Measurements from ENCODE around the gene IQSEC1.
"Not testable (repeated sequence)": the region's sequence is repeated elsewhere in the genome, so short reads cannot be mapped to it uniquely, and the experiment has no call there.

Gene IQSEC1

DNA sequence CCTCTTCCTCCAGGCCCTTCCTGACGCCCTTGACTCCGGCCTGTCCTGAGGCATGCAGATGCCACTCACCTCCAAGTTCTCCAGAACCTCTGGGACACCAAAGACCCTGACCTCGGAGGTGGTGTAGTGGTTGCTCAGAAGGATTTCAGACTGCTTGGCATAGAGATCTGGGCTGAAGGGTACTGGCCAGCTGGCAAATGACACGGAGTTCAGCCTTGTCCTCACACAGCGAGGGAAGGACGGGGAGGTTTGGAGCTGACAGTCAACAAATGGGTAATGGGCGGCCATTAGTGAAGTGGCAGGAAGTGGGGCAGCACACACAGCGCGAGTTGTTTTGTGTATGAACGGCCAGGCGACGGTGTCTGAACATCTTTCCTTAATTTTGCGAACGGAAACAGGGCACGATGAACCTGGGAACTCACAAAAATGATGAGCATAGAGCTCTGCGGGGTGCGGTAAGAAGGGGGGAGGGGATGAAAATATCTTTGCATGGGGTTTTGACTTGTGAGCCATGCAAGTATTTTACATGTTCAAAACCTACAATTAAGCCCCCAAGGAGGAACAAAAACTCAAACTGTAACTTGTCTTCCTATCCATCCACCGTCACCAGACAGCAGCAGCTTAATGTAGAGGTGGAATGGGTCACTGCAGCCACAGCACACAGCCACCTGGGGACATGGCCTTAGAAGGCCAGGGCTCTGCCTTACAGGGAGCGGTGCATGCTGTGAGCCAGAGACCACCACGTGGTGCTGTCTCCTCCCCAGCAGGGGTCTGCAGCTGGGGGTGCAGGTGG, 188.2 kb downstream of the IQSEC1 start:
- DNase-seq: no peak

DNA sequence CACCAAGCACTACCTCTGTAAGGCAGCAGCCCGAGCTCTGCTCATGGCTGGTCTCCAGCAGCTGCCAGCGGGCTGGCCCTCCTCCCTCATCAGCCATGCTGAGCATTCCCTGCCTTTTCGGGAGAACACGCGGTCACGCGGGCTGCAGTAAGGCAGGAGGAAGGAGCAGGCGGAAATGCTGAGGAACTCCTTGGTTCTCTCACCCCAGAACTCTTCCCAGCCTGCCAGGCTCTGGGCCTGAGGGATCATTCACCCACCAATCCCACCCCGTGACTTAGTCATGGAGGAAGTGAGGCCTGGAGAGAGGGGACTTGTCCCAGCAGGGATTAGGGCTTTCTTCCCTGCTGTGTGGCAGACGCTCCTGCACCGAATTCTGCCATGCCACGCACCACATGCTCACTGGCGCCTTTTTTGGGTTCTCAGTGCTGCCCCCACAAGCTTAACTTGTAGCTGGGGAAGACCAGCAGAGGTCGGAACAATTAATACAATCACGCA, 189.0 kb downstream of the IQSEC1 start:
- no peak for DNase-seq

DNA sequence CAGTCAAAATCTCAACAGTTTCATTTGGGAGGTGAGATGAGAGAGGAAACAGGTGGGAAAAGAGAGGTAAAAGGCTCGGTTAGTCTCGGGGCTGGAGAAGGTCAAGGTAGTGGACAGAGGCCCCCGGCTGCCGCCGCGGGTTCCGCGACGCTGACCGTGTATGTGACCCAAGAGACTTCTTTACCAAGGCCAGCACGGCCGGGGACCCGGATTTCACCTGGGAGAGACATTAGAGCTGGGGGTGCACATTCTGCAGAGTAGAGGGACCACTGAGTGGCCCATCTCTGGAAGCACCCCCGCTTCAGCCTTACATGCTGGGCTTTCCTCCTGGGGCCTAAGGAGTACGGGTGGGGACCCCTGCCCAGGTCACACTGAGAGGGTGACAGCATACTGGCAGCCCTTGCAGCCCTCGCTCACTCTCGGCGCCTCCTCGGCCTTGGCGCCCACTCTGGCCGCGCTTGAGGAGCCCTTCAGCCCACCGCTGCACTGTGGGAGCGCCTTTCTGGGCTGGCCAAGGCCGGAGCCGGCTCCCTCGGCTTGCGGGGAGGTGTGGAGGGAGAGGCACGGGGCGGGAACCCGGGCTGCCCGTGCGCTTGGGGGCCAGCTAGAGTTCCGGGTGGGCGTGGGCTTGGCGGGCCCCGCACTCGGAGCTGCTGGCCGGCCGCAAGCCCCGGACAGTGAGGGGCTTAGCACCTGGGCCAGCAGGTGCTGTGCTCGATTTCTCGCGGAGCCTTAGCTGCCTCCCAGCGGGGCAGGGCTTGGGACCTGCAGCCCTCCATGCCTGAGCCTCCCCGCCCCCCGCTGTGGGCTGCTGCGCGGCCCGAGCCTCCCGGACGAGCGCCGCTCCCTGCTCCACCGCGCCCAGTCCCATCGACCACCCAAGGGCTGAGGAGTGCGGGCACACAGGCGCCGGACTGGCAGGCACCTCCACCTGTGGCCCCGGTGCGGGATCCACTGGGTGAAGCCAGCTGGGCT, 190.6 kb downstream of the IQSEC1 start:
- no peak for DNase-seq

DNA sequence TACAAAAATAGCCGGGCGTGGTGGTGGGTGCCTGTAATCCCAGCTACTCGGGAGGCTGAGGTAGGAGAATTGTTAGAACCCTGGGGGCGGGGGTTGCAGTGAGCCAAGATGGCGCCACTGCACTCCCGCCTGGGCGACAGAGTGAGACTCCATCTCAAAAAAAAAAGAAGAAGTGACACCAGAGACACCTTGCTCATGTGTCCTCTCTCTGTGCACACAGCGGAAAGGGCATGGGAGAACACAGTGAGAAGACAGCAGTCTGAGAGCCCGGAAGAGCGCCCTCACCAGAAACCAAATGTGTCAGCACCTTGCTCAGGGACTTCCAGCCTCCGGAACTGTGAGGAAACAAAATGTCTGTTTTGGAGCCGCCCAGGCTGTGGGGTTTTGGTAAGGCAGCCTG, 191.4 kb downstream of the IQSEC1 start:
- not testable (repeated sequence) for DNase-seq

DNA sequence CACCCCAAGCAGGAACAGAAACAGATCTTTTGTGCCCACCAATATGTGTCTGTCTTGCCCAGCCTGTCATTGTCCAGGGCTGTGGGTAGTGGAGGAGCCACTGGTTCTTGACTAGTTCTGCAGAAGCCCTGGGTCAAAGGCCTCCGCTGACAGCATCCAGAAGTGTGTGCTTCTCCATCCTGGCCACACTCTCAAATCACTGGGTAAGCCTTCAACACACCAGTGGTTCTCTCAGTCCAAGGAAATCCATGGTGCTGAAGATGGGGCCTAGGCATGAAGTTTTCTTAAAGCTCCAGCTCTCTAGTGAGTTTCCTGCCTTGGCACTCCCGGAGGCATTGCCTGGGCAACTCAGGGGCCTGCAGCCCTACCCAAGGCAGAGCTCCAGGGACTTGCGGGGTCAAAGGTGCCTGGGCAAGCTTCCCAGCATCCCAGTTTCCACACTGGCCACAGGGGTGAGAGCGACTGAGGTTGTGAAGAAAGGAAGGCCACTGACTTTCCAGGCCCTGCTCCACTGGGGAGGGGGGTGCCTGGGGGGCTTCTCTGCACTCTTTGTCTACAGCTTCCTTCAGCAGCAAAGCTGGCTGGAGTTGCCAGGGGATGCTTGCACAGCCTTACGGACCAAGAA, 193.9 kb downstream of the IQSEC1 start:
- no peak for DNase-seq

DNA sequence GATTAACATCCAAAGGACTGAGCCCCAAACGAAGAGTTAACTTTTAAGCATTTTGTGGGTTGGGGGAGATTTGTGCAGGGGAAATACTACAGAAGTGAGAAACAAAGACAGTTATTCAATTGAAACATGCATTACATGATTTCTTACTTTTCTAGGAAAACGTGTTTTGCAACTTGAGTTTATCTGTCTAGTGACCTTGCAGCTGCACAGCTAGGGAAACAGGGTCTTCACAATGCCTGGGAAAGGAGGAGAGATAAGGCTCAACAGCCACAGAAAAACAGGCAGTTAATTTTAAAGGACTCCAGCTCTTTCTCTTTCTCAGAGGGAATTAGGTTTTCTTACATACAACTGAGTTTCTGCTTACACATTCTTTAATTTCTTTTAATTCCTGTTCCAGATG, 194.5 kb downstream of the IQSEC1 start:
- not testable (repeated sequence) for DNase-seq

DNA sequence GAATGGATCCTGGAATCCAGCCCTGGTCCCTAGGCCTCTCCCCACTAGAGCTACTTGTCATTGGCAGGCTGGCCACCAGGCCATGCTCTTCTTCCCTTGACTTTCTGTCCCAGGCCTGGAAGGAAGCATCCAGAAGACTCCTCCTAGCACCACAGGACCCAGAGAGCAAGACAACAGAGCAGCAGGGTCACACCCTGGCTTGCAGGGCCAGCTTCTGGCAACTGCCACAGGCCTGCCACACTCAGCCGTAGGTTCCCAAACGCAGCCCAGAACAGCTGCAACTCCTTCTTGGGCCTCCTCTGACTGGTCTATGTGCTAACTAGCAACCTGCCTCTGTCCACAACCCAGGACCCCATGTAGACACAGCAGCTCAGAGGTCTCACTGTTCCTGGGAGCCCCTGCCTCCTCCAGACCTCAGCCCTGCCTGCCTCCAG, 195.1 kb downstream of the IQSEC1 start:
- no peak for DNase-seq

DNA sequence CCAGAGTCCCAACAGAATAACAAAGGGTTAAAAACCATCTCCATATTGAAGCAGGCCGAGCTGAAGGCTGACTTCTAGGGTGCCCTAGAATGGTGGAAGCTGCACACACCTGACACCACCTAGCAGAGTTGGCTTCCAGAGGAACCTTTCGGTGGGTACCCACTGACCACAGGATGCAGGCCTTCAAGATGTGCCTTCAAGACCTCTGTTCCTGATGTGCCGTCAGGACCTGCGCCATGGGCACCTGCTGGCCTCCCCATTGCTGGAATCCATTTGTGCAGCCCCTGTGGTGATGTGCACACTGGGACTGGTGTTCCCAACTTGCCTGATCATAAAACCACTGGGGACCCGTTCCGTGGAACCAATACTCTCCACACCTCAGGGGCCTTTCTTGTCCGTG, 196.2 kb downstream of the IQSEC1 start:
- no peak for DNase-seq

DNA sequence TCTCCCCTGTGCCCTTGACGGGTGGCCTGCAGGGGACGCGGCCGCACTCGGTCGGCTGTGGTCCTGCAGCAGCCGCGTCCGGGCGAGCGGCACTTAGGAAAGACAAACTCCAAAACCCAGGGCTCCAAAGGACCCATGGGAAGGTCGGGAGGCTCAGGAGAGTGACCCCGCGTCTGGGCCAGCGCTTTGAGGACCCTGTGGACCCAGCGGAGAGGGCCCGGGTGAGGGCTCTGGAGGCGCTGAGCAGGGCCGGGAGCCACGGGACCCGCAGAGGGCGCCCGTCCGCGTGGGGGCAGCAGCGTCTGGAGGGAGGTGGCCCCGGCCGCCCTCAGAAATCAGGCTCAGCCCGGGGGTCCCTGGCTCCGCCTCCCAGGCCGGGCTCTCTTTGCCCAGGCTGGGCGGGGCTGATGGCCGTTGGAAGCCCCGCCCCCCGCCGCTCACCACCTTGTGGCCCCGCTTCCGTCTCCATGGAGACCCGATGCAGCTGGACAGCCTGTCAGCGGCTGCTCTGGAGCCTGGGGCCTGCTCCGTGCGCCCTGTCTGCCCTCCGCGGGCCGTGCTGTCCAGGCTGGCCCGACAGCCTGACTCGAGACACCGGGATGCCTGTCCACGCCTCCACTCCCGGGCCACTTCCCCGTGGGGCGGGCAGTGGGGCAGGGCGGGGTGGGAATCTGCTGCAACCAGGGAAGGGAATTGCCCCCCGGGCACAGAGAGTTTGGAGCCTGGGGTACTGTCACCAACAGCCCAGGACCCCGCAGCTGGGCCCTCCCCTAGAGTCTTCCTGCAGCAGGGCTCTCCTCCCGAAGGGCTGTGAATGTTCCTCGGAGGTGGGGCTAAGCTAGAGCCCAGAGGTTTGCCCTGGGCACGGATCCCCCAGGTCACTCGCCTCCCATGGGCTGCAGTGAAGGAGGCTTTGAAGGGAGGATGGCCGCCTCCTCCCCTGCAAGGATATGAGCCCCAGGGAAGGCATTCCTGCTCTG, 197.1 kb downstream of the IQSEC1 start:
- no peak for DNase-seq

DNA sequence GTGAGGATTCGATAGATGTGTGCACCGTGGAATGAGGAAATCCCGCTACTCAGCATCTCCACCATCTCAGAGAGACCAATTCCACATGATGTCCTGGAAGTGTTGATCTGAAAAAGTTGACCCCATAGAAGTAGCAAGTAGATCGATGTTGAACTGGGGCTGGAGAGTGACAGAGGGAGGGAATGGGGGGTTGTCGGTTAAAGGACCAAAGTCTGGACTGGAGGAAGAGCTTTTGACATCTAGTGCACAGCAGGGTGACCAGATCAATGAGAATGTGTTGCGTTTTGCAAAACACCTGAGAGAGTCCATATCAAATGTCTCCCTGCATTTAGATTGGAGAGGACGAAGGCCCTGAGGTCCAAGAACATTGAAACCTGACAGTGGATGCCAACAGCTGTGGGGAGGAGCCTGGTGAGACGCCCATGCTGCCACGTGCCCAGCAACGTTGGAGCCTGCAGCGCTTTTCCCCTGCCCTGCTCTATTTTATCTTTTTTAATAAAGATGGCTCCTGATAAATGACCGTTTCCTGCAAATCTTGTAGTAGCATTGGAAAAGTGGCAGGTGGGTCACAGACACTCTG, 201.7 kb downstream of the IQSEC1 start:
- no peak for DNase-seq

DNA sequence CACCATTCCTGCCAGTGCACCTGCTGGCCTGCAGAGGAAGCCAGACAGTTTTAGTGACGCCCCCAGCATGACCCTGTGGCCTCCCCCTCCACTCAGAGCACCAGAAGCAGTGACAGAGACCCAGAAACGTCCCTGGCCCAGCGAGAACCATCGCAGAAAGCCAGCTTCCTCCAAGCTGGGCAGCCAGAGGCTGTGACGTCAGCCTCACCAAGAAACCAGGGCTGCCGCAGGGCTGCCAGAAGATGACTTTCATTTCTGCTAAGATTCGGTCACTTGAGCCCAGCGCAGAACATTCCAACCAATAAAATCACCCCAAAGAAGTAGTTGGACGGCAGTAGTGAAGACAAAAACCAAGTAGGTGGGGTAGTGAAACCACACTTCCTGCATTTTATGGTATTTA, 202.3 kb downstream of the IQSEC1 start:
- no peak for DNase-seq

DNA sequence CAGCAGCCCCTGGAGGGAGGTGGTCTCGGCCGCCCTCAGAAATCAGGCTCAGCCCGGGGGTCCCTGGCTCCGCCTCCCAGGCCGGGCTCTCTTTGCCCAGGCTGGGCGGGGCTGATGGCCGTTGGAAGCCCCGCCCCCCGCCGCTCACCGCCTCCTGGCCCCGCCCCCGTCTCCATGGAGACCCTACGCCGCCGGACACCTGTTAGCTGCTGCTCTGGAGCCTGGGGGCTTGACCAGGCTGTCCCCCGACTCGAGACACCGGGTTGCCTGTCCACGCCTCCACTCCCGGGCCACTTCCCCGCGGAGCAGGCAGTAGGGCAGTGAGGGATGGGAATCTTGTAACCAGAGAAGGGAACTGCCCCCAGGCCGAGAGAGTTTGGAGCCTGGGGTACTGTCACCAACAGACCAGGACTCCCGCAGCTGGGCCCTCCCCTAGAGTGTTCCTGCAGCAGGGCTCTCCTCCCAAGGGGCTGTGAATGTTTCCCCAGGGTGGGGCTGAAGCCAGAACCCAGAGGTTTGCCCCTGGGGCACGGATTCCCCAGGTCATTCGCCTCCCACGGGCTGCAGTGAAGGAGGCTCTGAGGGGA, 204.1 kb downstream of the IQSEC1 start:
- DNase-seq: peak; percentile 33

DNA sequence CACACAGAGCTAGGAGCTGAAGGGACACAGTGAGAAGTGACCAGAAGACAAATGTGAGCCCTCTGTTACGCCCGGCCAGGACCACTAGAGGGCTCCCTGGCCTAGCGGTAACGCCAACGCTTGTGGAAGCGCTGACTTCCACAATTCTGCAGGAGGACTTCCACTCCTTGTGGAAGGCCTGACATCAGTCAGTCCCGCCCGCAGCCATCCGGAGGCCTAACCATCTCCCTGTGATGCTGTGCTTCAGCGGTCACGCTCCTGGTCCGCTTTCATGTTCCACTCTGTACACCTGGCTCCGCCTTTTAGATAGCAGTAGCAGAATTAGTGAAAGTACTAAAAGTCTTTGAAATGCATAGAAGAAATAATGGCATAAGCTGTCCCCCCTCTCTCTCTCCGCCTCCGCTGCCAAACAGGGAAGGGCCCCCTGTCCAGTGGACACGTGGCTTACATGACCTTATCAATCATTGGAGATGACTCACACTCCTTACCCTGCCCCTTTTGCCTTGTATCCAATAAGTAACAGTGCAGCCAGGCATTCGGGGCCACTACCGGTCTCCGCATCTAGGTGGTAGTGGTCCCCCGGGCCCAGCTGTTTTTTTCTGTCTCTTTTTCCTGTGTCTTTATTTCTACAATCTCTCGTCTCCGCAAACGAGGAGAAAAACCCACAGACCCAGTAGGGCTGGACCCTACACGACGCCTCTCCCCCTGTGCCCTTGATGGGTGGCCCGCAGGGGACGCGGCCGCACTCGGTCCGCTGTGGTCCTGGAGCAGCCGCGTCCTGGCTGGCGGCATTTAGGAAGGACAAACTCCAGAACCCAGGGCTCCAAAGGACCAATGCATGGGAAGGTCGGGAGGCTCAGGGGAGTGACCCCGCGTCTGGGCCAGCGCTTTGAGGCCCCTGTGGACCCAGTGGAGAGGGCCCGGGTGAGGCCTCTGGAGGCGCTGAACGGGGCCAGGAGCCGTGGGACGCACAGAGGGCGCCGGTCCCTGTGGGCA, 204.9 kb downstream of the IQSEC1 start:
- DNase-seq: peak; percentile 59

DNA sequence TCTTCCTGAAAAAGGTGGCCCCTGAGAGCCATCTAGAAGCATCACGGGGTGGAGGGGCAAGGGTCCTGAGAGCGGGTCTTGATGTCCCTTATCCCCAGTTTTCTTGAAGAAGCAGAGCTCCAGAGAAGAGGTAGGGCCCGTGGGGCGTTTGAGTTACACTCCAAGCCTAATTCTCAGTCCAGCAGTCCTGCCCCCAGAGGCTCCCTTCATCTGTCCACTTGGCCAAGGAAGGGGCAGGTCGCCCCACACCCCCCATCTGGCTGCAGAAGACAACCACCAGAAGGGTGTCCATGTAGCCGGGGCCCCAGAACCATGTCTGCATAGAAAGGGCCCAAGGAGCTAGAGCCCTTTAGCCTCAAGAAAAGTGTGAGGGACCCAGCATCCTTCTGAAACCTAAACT, 206.4 kb downstream of the IQSEC1 start:
- no peak for DNase-seq

DNA sequence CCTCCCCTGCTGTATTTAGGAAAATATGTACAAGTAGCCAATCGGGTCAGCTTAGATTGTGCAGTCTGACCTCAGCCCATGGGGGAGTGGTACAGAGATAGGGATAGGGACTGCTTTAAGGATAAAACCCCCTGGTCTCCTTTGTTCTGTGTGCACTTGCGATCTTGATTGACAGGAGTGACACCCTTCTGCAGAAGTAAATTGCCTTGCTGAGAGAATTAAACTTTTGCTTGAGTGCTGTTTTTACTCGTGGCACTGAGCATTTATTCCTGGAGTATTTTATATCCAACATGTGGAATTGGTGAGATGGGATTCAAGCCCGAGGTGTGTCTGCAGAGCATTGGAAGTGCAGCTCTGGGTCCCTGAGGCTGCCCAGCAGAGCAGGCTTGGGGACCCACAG, 208.0 kb downstream of the IQSEC1 start:
- DNase-seq: no peak

DNA sequence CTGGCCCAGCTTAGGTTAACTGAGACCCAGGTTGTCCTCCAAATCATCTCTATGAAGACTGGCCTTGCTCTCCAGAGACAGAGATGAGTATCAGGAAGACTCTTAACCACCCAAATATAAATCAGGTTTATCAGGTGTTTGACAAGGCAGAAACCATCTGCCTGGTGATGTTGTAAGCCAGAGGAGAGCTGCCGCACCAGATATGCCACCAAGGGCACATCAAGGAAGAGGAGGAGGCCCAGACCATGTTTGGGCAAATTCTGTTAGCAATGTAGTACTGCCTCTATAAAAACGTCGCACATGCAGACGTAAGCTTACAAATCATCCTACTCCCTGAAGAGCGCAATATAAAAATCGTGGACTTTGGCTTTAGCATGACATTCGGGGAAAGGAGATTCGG, 210.8 kb downstream of the IQSEC1 start:
- no peak for DNase-seq

DNA sequence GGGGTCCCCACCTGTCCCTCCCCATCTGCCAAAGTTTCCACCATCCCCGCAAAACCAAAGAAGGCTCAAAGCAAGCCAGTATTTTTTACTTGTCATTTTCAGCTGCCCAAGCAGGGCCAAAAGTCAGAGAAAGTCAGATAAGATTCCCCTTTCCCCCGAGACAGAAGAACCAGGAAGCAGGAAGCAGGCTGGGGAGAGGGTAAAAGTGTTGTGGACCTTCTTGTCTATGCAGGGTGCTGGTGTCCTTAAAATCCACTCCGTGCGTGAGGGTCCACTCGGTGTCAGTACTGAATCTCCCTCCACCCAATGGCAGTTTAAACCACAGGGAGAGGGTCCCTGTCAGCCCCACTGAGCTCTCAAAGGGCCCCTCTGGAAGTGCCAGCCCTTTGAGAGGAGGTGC, 211.6 kb downstream of the IQSEC1 start:
- no peak for DNase-seq

DNA sequence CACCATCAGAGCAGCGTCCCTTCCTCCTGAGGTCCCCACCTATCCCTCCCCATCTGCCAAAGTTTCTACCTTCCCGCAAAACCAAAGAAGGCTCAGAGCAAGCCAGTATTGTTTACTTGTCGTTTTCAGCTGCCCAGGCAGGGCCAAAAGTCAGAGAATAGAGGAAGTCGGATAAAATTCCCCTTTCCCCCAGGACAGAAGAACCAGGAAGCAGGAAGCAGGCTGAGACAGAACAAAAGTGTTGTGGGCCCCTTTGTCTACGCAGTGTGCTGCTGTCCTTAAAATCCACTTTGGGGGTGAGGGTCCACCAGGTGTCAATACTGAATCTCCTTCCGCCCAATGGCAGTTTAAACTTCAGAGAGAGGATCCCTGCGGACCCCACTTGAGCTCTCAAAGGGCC, 213.4 kb downstream of the IQSEC1 start:
- no peak for DNase-seq

DNA sequence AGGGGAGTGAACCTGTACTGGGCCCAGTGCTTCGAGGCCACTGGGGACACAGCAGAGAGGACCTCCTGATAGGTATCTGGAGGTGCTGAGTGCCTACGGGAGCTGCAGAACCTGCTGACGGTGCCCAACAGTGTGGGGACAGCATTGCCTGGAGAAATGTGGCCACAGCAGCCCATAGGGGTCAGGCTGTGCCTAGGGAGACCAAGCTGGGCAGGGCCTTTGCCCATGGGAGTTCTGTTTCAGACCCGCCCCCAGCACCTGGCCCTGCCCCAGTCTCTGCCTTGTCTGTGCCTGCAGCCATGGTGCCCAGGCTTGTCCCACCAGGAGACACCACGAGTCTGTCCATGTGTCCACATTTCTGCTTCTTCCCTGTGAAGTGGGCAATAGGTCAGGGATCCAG, 216.6 kb downstream of the IQSEC1 start:
- DNase-seq: no peak

DNA sequence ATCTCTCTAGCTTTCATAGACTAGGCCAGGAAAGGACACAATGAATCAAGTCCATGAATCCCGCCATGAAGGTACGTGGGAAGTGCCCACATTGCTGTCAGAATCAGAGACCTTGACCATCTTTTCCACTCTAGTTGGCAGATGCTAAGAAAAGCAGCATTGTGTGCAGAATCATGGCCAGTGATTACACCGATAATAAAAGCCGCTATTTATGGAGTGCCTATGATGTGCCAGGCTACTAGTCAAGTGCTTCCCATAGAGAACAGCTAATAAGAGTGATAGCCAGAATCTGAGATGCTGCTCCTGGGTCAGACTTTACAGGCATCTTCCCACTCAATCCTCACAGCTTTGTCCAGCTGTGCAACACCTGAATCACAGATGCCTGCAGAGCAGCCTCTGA, 218.7 kb downstream of the IQSEC1 start:
- DNase-seq: no peak

Measured in activated CD4-positive, alpha-beta T cell treated with anti-CD3 and anti-CD28 coated beads, Interleukin-2, amount 50 U/mL, for 16 hours (primary cell).